NCI-H146 treated with DMSO at 0.1 percent for 48 hours (cell line): ENCODE results near the gene SNRNP25.

Experiments
- DNase-seq: peaks from one replicate; lab custom pipeline; 2025; ENCODE audit not compliant: unreplicated experiment; lab: John Stamatoyannopoulos, UW

SNRNP25 gene

DNA sequence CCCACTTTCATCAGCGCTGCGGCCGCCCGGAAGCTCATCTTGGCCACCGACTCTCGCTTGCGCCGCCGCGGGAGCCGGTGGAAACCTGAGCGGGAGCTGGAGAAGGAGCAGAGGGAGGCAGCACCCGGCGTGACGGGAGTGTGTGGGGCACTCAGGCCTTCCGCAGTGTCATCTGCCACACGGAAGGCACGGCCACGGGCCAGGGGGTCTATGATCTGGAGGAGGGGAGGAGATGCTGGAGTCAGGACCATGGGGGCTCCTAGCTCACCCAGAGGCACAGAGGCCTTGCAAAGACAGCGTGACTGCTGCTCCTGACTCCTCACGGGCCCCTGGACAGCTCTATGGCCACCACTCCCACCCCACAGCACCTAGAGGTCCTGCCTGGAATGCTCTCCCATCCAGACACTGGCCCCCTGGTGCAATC lies 9.4 kb downstream of the SNRNP25 start:
- DNase-seq: no peak

DNA sequence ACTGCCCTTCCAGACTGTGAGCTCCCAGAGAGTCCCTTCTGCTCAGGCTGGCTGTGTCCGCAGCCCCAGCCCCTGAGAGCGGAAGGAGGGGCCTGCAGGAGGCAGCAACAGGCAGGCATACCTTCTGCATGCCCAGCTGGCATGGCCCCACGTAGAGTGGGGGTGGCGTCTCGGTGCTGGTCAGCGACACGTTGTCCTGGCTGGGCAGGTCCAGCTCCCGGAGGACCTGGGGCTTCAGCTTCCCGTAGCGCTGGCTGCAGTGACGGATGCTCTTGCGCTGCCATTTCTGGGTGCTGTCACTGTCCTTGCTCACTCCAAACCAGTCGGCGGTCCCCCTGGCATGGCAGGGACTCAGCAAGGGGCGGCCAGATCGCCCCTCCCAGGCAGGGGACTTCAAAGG lies 9.8 kb downstream of the SNRNP25 start:
- no peak for DNase-seq

DNA sequence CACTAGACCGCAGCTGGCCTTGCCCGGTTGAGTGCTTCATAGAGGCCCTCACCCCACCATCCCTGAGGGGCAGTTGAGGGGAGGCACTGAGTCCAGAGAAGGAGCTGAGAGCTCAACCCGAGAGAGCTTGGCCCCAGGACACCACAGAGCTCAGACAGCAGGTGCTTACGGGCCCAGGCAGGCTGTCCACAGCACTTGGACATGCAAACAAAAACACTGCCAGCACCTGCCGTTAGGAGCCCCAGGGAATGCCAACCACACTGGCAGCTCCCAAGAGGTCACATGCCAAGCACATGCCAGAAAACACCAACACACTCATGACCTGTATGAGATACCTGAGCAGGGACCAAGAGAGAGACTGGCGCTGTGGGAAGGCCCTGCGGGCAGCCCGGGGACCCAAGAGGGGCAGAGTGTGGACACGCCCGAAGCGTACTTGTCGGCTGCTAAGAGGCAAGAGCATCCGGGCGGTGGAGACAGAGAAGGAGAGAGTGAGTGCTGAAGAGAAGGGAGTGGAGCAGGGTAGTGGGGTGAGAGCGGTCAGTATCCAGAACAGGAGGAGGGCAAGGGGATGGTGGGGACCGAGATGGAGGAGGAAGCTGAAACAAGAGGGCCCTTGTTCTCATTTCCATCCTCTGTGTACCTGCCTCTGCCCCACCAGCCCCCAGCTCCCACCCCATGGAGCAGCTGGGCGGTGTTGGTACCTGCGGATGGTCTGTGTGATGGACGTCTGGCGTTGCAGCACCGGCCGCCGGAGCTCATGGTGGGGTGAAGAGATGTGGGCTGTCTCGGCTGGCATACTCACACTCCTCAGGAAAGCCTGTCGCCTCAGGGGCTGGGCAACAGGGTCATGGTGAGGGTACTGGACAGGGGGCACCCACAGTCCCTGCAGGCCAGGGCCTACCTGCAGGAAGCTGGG lies 10.6 kb downstream of the SNRNP25 start:
- DNase-seq: no peak

DNA sequence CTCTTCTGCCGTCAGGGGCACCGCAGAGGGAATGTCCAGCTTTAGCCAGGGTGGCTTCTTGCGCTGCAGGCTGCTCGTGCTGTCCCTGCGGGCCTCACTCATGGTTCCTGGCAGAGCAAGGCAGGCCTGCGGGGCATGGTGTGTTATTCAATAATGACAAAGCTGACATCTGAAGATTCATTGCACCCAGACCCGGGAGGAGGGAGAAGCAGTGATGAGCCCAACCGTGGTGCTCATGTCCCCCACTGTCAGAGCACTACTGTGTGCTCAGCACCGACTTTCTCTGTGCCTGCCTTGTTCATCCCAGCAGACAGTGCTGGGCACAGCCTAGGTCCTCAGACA lies 11.3 kb downstream of the SNRNP25 start:
- DNase-seq: no peak

DNA sequence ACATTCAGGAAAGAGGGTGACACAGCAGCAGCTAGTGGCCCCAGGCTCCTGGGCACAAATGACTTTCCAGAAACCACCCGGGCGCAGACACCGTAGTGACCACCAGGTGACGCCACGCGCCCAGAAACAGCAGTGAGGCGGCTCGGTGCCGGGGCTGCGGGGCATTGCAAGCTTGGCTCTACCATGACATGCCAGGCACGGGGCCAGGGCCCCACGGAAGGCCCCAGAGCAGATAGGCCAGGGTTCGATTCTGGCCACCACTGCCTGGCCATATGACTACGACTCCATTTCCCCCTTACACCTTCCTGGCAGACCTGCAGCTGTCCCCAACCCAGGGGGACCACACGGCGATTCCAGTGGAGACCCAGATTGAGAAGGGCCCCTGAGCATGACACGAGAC lies 12.1 kb downstream of the SNRNP25 start:
- DNase-seq: peak; percentile 38

DNA sequence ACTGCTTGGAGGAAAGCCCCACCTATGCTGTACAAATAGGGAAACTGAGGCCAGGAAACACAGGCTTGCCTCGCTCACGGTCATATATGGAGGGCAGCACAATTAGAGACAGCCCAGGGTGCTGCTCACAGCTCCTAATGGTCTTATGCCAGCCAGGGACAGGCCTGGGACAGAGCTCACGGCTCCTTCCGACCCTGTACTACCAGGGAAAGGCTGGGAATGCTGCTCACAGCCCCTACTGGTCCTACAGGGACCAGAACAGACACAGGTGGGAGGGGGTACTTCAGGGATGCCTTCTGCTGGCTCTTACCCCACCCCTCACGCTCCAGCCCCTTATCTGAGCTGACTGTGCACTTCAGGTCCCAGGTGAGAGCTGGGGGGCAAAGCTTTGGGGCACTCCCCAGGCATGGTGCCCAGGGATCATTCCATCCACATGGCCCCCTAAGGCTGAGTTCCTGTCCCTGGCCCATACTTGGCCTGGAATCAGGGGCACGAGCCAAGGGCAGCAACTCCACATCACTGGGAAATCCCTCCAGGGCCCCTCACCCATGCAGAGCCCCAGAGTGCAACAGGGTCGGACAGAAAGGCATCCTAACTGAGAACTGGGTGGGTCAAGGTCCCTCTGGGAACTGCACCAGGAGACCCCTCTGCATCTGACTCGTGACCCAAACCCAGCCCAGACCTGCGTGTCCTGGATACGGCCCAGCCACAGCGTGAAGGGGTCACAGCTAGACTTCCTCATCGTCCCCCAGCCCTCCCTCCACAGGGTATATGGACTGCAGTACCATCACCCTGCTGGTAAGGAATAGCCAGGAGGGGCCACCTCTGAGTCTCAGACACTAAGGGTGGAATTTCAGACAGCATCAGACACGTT lies 12.9 kb downstream of the SNRNP25 start:
- DNase-seq: no peak

DNA sequence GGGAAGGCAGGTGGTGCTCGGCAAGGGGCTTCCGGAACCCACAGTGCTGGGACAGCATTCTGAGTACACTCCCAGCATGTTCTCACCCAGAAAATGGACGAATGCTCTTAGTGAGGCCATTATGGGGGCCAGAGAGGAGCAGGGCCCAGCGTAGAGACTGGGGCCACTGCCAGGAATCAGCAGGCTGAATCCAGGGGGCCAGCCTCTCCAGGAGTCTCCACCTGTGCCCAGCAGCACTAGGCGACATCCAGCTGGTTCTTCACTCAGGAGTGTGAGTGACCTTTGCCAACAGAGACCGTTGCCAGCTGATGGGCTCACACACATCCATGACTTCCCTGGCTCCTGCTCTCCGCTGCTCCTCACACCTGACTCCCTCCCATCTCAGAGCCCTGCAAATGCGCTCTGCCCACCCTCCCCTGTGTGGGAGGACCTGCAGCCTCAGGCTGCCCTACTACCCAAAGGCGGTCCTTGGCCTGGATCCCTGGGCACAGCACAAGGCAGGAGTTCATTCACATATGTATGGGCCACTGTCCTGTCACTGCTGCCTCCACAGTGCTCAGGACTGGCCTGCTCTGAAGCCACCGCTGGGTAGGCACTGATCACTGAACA lies 13.7 kb downstream of the SNRNP25 start:
- DNase-seq: peak; percentile 33

DNA sequence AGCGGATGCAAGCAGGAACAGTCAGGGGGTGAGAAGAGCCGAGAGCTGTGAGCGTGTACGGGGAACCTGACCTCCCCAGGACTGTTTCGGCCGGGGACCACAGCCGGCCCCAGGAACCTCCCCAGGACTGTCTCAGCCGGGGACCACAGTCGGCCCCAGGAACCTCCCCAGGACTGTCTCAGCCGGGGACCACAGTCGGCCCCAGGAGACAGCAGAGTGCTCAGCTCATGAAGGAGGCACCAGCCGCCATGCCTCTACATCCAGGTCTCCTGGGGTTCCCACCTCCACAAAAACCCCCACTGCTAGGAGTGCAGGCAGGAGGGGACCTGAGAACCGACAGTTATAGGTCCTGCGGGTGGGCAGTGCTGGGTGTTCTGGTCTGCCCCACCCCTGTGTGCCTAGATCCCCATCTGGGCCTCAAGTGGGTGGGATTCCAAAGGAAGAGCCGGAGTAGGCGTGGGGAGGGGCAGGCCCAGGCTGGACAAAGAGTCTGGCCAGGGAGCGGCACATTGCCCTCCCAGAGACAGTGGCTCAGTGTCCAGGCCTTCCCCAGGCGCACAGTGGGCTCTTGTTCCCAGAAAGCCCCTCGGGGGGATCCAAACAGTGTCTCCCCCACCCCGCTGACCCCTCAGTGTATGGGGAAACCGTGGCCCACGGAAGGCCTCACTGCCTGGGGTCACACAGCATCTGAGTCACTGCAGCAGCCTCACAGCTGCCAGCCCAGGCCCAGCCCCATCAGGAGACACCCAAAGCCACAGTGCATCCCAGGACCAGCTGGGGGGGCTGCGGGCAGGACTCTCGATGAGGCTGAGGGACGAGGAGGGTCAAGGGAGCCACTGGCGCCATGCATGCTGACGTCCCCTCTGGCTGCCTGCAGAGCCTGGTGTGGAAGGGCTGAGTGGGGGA lies 14.5 kb downstream of the SNRNP25 start:
- no peak for DNase-seq

DNA sequence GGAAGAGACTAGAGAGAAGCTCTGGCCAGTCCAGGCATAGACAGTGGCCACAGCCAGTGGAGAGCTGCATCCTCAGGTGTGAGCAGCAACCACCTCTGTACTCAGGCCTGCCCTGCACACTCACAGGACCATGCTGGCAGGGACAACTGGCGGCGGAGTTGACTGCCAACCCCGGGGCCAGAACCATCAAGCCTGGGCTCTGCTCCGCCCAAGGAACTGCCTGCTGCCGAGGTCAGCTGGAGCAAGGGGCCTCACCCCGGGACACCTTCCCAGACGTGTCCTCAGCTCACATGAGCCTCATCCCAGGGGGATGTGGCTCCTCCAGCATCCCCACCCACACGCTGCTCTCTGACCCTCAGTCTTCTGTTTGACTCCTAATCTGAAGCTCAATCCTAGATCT lies 15.6 kb downstream of the SNRNP25 start:
- no peak for DNase-seq

DNA sequence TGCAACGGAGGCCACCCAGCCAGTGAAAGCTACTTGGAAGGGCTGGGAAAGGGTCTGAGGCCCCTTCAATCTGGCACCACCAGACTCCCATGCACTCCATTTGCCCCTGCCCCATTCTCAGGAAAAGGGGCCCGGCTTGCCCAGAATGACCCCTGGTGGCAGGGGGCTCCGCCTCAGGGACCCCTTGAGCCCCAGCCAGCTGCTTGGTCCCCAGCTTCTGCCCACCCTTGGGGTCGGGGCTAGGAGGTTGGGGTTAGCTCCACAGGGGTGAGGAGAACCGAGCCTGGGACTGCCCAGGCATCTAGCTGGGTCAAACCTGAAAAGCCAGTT lies 17.5 kb downstream of the SNRNP25 start:
- no peak for DNase-seq

DNA sequence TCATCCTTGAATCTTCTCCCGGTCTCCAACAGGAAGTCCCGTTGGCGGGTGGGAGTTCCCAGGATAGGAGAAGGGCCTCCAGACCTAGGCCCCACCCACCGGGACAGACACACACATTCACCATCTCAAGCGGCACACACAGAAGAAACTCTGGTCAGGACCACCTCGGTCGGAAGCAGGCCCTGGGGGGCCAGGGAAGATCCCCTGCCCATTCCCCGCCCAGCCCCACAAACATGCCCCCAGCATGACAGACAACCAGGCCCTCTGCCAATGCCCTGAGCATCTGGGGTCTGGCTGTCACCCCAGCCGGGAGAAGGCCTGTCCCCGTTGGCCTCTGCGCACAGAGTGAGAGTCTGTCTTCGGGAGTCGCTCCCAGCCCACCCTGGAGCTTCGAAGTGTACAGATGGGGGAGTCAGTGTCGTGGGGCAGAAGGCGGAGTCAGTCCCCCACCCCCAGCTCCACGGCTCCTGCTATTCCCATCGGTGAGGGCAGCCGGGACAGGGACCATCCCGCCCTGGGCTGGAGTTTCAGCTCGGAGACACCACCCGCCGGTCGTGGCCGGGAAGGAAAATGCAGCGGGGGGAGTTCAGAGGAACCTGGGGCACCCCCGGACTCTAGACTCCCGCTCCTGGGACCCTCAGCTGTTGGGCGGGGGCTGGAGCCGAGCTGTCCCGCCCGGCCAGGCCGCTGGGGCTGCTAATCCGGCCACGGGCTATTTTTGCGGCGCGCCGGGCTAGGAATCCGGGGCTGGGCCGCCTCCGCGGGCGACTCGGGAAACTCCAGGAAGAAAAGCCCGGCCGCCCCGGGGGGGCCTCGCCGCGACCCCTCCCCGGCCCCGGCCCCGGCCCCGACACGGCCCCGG lies 18.1 kb downstream of the SNRNP25 start:
- no peak for DNase-seq

DNA sequence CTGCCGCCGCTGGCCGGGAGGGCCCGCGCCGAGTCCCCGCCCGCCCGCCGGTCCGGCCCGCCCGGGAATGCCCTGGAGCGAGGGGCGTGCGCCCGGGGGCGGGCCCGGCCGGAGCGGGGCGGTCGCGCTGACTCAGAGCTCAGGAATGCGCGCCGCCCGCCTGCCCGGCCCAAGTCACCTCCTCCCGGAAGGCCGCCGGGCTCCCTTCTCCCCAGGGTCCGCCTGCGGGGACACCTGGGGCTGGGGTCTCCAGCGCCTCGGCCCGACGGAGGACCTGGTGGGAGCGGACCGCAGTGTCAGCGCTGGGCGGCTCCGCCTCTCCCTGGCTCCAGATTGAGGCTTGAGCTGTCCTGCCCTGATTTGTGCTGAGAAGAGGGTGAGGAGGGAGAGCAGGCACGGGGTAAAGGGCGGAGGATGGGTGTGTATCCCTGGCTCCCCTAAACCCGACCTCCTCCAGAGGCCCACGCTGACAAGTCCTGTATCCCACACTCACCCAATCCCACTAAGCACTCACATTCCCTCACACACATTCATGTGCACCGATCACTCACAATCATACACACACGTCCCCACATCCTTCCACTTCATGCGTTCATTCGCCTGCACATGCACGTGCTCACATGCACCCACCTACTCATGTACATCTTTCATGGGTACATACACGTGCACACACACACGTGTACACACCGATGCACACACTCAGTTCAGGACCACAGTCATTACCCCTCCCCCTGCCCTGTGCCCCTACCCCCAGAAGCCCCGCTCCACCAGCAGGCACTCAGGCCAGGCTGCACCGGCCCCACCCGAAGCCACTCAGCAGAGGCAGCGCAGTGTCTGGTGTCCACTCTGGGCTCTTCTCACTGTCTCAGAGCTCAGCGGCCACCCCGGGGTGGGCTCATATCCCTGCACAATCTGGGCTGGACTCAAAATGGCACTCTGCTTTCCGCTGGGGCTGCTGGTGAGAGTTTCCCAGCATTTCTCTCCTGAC lies 19.2 kb downstream of the SNRNP25 start, which contains the start of gene RHBDF1:
Gene RHBDF1, minus strand, starts transcription at position 71 of the 988 bp plus-strand sequence. CDS start 7,616 bp downstream, outside the sequence.
- no peak for DNase-seq

DNA sequence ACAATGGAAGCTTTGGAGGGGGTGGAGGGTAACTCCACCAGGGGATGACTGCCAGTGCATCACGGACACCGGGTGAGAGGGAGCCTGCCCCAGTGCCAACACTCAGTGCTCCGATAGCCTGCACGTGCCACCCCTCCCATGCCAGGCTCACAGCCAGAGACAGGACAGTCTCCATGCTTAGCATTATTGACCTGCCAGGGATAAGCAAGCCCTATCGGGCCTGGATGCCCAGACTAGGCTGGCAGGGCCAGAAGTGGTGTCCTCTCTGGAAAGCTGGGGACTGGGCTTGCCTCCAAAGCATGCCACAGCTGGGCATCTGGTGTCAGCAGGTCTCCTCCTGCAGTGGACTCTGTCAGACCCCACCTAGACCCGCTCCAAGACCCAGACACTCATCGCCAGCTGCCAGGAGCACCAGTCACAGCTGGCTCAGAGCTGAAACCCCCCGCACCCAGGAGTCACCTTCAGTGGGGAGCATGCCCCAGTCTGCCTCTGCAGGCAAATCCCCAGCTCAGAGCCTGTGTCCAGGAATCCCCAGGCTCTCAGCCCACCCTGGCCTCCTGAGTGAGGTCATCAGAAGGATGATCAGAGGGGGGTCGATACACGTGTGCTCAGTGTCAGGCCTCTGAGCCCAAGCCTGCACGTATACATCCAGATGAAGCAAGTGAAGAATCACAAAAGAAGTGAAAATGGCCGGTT lies 20.6 kb downstream of the SNRNP25 start:
- no peak for DNase-seq

DNA sequence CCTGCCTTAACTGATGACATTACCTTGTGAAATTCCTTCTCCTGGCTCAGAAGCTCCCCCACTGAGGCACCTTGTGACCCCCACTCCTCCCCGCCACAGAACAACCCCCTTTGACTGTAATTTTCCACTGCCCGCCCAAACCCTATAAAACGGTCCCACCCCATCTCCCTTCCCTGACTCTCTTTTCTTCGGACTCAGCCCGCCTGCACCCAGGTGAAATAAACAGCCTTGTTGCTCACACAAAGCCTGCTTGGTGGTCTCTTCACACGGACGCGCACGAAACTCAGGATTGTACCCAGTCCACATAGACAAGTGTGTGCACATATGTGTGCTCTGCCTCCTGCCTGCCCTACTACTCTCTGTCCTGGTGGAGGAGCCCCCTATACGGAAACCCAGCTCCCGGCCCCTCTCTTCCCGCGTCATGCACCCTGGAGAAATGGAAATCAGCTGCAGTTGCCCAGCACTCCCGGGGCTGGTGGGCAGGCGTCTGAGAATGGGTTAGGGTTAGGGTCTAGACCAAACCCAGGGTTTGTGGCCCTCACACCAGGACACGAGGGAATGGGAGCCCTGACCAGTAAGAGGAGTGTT lies 21.2 kb downstream of the SNRNP25 start:
- DNase-seq: no peak

DNA sequence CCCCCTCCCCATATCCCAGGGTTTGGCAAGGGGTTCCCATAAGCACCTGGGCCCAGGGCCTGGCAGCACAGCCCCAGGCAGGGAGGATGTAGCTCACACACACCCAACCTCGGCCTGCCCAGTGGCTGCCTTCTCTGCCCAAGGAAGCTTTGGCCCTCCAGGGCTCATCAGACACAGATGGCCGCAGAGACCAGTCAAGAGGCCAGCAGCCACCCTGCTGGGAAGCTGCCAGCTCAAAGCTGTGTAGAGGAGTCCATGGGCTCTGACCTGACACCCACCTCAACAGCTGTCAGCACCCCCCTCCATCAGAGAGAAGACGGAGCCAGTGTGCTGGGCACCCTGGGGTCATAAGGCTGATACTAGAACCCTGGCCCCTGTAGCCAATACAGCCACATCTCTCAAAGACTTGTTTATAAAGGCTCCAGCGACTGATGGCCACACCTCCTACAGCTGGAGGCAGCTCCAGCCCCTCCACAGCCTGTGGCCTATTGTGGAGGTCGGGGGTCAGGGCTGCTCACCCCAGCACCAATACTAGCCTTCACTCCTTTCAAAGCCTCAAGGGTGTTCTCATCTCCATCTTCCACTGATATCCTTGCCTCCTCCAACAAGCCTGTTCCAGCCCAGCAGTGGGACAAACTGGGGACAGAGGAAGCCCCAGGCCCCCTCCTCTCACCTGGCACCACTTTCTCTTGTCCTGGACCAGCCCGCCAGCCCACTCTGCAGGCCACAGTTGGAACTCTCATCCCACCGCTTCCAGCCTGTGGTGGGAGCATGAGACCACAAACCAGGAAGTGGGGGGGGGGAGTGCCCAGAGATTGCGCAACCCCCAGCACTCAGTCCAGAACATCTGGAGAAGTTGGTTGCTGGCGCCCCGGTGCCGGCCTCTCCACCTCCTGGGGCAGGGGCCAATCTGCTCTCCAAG lies 22.2 kb downstream of the SNRNP25 start:
- no peak for DNase-seq

DNA sequence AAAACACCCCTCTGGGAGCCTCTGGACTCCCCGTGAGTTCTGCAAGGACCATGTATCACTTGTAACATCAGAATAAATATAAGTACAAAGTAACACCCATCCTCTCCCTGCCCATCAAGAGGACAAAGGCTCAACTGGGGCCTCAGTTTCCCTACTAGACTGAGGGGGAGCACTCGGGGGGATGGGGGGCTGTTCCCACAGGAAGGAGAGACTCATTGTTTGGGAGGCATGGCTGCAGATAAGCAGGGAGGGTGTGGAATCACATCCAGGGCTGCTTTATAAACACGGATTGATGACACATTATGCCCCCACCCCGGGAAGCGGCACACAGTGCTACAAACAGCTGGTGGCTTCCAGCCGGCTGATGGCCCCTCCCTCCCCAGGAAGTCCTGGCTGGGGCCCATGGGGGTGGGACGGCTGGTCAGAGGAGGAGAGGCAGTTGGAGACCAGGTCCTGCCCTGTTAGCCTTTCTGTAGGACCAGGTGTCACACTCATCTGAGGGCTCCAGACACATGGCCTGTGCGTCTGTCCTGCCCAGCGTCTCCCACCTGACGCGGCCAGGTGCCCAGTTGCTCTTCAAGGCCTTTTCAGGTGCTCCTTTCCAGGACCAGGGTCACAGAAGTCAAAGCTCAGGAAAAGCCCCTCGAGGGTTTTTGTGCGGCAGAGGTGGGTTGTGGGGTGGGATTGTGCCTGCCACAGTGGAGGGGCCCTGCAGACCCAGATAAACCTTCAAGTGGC lies 23.1 kb downstream of the SNRNP25 start:
- peak; percentile 60 for DNase-seq
